GM08714 (cell line): Measurements from ENCODE around the gene INTS6L.

Experiments
- H3K4me3 ChIP-seq: fragments of 200-500 bp; sonication (Bioruptor generic); 2 replicates; pipeline ENCODE4 v1.5.1; 2014; ENCODE audit warnings: mild to moderate bottlenecking, low read length, inconsistent platforms
- ZNF274 ChIP-seq: IDR thresholded peaks from 2 replicates; pipeline ENCODE4 v1.6.1; 2012; ENCODE audit warnings: mild to moderate bottlenecking, low read depth, low read length

INTS6L gene

GRCh38 chrX:135520553-135521404 lies at the start of gene INTS6L:
INTS6L (plus strand) TSS chrX:135520660; CDS start chrX:135520993, 333 bp downstream.
- no peak for TF ChIP-seq ZNF274
- H3K4me3 ChIP-seq, result peak within 1 kb of the TSS; percentile 76

GRCh38 chrX:135476378-135476777 lies 44.1 kb upstream of the INTS6L start:
- no peak for TF ChIP-seq ZNF274
- no peak overlapping the region for H3K4me3 ChIP-seq

- no peak for TF ChIP-seq ZNF274
- H3K4me3 ChIP-seq, result no peak overlapping the region
Observed at GRCh38 chrX:135477576-135477975, 42.9 kb upstream of the INTS6L start.

- TF ChIP-seq ZNF274, result no peak
- no peak overlapping the region for H3K4me3 ChIP-seq
Observed at GRCh38 chrX:135480076-135480475, 40.4 kb upstream of the INTS6L start.

- no peak overlapping the region for H3K4me3 ChIP-seq
- no peak for TF ChIP-seq ZNF274
Observed at GRCh38 chrX:135481696-135482179, 38.7 kb upstream of the INTS6L start.

- TF ChIP-seq ZNF274, result no peak
- H3K4me3 ChIP-seq, result no peak overlapping the region
Observed at GRCh38 chrX:135484641-135485289, 35.7 kb upstream of the INTS6L start.

- H3K4me3 ChIP-seq, result no peak overlapping the region
- TF ChIP-seq ZNF274, result no peak
Observed at GRCh38 chrX:135489542-135489941, 30.9 kb upstream of the INTS6L start.

GRCh38 chrX:135490979-135491514 lies 29.4 kb upstream of the INTS6L start:
- H3K4me3 ChIP-seq, result no peak overlapping the region
- no peak for TF ChIP-seq ZNF274

GRCh38 chrX:135494453-135494852 lies 26.0 kb upstream of the INTS6L start:
- TF ChIP-seq ZNF274, result no peak
- H3K4me3 ChIP-seq, result no peak overlapping the region

- TF ChIP-seq ZNF274, result no peak
- H3K4me3 ChIP-seq, result no peak overlapping the region
Observed at GRCh38 chrX:135497736-135498135, 22.7 kb upstream of the INTS6L start.

- no peak for TF ChIP-seq ZNF274
- no peak overlapping the region for H3K4me3 ChIP-seq
Observed at GRCh38 chrX:135498236-135498635, 22.2 kb upstream of the INTS6L start.

GRCh38 chrX:135505351-135505750 lies 15.1 kb upstream of the INTS6L start:
- no peak overlapping the region for H3K4me3 ChIP-seq
- TF ChIP-seq ZNF274, result no peak

GRCh38 chrX:135509885-135510284 lies 10.6 kb upstream of the INTS6L start:
- H3K4me3 ChIP-seq, result no peak overlapping the region
- TF ChIP-seq ZNF274, result no peak

- H3K4me3 ChIP-seq, result no peak overlapping the region
- no peak for TF ChIP-seq ZNF274
Observed at GRCh38 chrX:135512508-135513129, 7.8 kb upstream of the INTS6L start.
